Measurements from ENCODE around the gene NHP2.

DNA sequence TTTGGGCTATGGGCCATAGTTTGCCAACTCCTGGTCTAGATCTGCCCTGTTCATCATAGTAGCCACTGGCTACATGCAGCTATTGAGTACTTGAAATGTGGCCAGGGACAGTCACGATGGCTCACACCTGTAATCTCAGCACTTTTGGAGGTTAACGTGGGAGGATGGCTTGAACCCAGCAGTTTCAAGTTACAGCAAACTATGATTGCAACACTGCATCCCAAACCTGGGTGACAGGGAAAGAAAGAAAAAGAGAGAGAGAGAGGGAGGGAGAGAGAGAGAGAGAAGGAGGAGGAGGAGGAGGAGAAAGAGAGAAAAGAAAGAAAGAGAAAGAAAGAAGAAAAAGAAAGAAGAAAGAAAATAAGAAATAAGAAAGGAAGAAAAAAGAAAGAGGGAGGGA lies 38.6 kb upstream of the NHP2 start:
- TF ChIP-seq, protein P1, sequence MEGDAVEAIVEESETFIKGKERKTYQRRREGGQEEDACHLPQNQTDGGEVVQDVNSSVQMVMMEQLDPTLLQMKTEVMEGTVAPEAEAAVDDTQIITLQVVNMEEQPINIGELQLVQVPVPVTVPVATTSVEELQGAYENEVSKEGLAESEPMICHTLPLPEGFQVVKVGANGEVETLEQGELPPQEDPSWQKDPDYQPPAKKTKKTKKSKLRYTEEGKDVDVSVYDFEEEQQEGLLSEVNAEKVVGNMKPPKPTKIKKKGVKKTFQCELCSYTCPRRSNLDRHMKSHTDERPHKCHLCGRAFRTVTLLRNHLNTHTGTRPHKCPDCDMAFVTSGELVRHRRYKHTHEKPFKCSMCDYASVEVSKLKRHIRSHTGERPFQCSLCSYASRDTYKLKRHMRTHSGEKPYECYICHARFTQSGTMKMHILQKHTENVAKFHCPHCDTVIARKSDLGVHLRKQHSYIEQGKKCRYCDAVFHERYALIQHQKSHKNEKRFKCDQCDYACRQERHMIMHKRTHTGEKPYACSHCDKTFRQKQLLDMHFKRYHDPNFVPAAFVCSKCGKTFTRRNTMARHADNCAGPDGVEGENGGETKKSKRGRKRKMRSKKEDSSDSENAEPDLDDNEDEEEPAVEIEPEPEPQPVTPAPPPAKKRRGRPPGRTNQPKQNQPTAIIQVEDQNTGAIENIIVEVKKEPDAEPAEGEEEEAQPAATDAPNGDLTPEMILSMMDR (IDR thresholded peaks at IDR 0.05) = no peak
- TF ChIP-seq POLR2A (IDR thresholded peaks at IDR 0.05) = no peak
- TF ChIP-seq EP300 (IDR thresholded peaks at IDR 0.05) = no peak

All from suprapubic skin (tissue), 3 donors.